ENCODE measurements around the gene SLC22A15. TPM values are rescaled to one million over a fixed set of nuclear protein-coding genes. Genes with fewer than 3 reads are reported as not detected.

Gene SLC22A15
- total and polyA plus RNA-seq, 2 donors: 0.52 to 1.8 TPM

DNA sequence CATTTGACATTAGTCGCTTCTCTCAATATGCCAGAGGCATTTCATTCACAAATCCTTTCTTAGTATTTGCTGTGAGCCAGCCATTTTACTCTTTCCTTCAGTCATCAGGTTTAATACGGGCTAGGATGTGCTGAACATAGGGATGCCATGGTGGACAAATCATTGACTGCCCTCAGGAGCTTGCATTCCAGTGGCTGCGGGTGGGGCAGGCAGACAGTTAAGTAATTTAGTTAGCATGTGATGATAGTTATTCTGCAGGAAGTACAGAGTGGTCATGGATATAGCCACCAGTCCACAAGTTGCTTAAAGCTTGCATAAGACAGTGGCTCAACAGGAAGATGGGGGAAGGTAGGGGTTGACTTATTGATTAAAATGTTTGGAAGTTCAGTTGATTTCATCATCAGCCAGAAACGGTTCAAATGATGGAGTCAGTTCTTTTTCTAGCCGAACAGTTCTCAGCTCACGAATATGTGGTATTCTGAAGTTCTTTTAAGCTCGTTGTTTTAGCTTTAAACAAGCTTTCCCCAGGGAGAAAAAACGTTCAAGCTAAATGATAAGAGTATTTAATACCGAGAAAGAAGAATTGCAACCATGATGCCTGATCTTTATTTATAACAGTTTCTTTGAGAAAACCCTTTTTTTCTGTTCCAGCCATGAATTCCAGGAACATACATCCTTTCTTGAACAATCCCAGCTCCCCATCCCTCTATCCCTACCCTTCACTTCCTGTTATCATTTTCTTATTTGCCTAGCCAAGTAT is 1.4 kb downstream of the SLC22A15 start:
- Histone ChIP-seq H3K4me3 (ENCODE audit: low read length in 2 of 2) (no peak overlapping the region), H3K4me1 (ENCODE audit: control insufficient read depth in 2 of 2, insufficient read depth in 2 of 2, low read length in 2 of 2) (no peaks in the 10 kb centered on the region), H3K27ac (ENCODE audit: low read depth in 1 of 2, low read length in 1 of 2) (no peak overlapping the region), H3K36me3 (ENCODE audit: control insufficient read depth in 2 of 2, insufficient read depth in 2 of 2, low read length in 1 of 2) (no peaks in the 10 kb centered on the region), H3K27me3 (ENCODE audit: control insufficient read depth in 2 of 2, insufficient read depth in 1 of 2, low read length in 1 of 2) (peaks cover 28 to 33% of the 10 kb centered on the region in 2 donors), H3K9me3 (ENCODE audit: control insufficient read depth in 2 of 2, insufficient read depth in 1 of 2, low read length in 1 of 2) (peaks cover 0 to 2% of the 10 kb centered on the region in 2 donors)
- DNase-seq (ENCODE audit: low read depth in 6 of 9, low spot score in 9 of 9): no peak
- WGBS: 89% methylated on average over 9 of the region's 9 CpGs

DNA sequence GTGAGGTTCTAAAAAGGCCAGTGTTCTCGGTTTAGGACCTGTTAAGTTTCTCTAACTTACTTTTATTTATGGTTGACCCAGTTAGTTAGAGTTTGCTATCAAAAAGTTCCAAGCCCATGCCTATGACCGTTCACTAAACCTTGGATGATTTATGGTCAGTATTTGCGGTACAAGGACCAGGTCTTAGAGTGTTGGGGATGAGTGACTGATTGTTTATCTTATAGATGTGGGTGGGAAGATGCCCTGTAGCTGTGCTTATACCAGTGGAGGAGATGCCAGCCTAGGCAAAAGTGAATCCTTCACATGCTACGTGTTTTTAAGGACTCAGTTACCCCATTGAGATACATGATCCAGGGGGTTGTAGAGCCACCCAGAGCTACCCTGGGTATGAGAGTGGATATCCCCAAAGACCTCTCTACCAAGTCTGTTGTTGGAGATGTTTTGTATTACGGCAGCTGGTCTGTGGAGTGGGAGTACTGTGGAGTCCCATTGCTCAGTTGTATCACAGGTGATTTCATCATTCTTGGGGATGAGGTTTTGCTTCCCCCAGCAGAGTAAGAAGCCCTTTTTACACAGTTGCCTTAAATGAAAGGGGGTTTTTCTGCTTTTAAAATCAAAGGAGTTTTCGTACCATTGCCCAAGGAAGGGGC is 2.1 kb downstream of the SLC22A15 start:
- H3K27me3 ChIP-seq (ENCODE audit: control insufficient read depth in 2 of 2, insufficient read depth in 1 of 2, low read length in 1 of 2): peaks cover 28 to 33% of the 10 kb centered on the region in 2 donors
- H3K4me3 ChIP-seq (ENCODE audit: low read length in 2 of 2): no peak overlapping the region
- H3K9me3 ChIP-seq (ENCODE audit: control insufficient read depth in 2 of 2, insufficient read depth in 1 of 2, low read length in 1 of 2): peaks cover 0 to 2% of the 10 kb centered on the region in 2 donors
- DNase-seq (ENCODE audit: low read depth in 6 of 9, low spot score in 9 of 9): no peak
- no peaks in the 10 kb centered on the region for H3K36me3 ChIP-seq (ENCODE audit: control insufficient read depth in 2 of 2, insufficient read depth in 2 of 2, low read length in 1 of 2)
- no peaks in the 10 kb centered on the region for H3K4me1 ChIP-seq (ENCODE audit: control insufficient read depth in 2 of 2, insufficient read depth in 2 of 2, low read length in 2 of 2)
- no peak overlapping the region for H3K27ac ChIP-seq (ENCODE audit: low read depth in 1 of 2, low read length in 1 of 2)
- WGBS: 89% methylated on average over 6 of the region's 6 CpGs

DNA sequence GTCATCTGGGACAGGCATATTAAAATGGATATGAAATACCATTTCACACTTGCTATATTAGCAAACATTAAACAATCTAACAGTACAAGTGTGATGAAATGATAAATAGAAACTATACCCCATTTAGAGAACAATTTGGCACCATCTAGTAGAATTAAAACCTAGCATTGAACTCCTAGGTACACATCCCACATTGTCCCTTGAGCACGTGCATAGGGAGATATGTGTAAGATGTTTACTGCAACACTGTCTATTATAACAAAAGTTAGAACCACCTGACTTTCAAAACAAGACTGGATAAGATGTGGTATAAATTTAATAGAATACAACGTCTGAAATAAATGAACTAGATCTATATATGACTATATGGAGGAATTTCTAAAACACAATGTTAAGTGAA is 3.8 kb downstream of the SLC22A15 start:
- WGBS: 92% methylated on average over 2 of the region's 2 CpGs
- Histone ChIP-seq H3K27ac (ENCODE audit: low read depth in 1 of 2, low read length in 1 of 2) (no peak overlapping the region), H3K4me1 (ENCODE audit: control insufficient read depth in 2 of 2, insufficient read depth in 2 of 2, low read length in 2 of 2) (no peaks in the 10 kb centered on the region), H3K4me3 (ENCODE audit: low read length in 2 of 2) (no peak overlapping the region), H3K36me3 (ENCODE audit: control insufficient read depth in 2 of 2, insufficient read depth in 2 of 2, low read length in 1 of 2) (no peaks in the 10 kb centered on the region), H3K9me3 (ENCODE audit: control insufficient read depth in 2 of 2, insufficient read depth in 1 of 2, low read length in 1 of 2) (peaks cover 0 to 2% of the 10 kb centered on the region in 2 donors), H3K27me3 (ENCODE audit: control insufficient read depth in 2 of 2, insufficient read depth in 1 of 2, low read length in 1 of 2) (peaks cover 28 to 33% of the 10 kb centered on the region in 2 donors)
- no peak for DNase-seq (ENCODE audit: low read depth in 6 of 9, low spot score in 9 of 9)

DNA sequence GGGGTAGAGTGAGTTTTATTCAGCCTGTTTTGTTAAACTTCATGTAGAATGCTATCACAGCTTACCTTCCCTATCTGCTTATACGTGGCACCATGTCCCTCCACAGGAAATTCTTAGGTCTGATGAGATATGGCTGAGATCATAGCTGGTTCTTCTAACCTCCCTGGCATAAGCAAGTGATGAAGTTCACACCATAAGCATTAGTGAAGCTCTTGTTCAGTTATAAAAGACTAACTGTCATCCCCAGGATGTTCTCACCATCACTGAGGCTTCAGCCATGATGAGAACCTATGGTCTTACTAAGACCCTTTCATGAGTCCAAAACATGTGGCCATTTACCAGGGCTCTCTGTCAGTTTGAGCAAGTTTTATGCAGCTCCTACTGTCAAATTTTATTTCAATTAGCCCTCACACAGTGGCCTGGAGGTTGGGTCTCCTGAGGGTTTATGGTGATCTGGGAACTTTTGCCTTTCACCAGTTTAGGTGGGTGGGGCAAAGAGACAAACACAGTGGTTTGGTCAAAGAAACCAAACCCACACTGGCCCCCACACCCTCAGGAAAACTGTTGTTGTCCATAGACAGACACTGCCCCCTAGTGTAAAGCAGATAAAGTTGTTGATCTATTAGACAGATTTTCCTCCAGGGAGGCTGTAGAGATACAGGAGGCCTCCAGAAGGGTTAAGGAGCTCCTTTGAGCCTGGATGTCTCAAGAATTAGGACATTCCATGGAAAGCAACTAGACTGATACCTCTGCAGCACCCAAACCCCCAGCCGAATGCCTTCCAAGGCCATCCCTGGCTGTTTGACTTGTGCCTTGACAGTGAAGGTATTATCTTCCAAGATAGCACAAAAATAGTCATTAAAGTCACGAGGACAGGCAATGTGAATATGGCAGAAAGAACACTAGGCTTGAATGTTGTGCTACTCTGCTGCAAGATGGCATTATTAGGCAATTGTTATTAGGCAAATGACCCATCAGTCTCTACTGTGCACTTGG is 5.0 kb downstream of the SLC22A15 start:
- Histone ChIP-seq H3K36me3 (ENCODE audit: control insufficient read depth in 2 of 2, insufficient read depth in 2 of 2, low read length in 1 of 2) (no peaks in the 10 kb centered on the region), H3K27me3 (ENCODE audit: control insufficient read depth in 2 of 2, insufficient read depth in 1 of 2, low read length in 1 of 2) (peaks cover 19 to 23% of the 10 kb centered on the region in 2 donors), H3K27ac (ENCODE audit: low read depth in 1 of 2, low read length in 1 of 2) (no peak overlapping the region), H3K4me1 (ENCODE audit: control insufficient read depth in 2 of 2, insufficient read depth in 2 of 2, low read length in 2 of 2) (no peaks in the 10 kb centered on the region), H3K9me3 (ENCODE audit: control insufficient read depth in 2 of 2, insufficient read depth in 1 of 2, low read length in 1 of 2) (no peaks in the 10 kb centered on the region), H3K4me3 (ENCODE audit: low read length in 2 of 2) (no peak overlapping the region)
- peak in 3 of 9 donors; percentile 14 to 38 (median 15) for DNase-seq (ENCODE audit: low read depth in 6 of 9, low spot score in 9 of 9)
- 74% methylated on average over 3 of the region's 3 CpGs for WGBS

DNA sequence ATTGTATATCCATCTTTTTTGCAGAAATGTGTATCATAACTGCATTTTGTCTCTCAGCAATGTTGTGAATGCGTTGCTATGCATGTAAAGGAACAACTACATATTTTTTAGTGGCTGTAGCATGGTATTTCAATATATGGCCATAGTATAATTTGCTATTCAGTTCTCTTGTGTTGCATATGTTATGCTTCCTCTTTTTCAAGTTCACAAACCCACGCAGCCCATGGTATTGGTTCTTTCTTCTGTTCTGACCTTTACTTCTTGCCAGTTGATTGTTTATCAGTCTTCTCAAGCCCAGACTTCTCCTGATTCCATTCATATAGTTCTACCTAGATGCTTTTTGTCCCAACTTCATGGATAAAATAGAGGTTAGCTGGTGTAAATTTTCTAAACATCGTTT is 6.1 kb downstream of the SLC22A15 start:
- H3K9me3 ChIP-seq (ENCODE audit: control insufficient read depth in 2 of 2, insufficient read depth in 1 of 2, low read length in 1 of 2): no peaks in the 10 kb centered on the region
- no peaks in the 10 kb centered on the region for H3K4me1 ChIP-seq (ENCODE audit: control insufficient read depth in 2 of 2, insufficient read depth in 2 of 2, low read length in 2 of 2)
- WGBS: 54% methylated on average over 3 of the region's 3 CpGs
- no peak for DNase-seq (ENCODE audit: low read depth in 6 of 9, low spot score in 9 of 9)
- H3K27me3 ChIP-seq (ENCODE audit: control insufficient read depth in 2 of 2, insufficient read depth in 1 of 2, low read length in 1 of 2): peaks cover 8 to 13% of the 10 kb centered on the region in 2 donors
- H3K27ac ChIP-seq (ENCODE audit: low read depth in 1 of 2, low read length in 1 of 2): no peak overlapping the region
- no peaks in the 10 kb centered on the region for H3K36me3 ChIP-seq (ENCODE audit: control insufficient read depth in 2 of 2, insufficient read depth in 2 of 2, low read length in 1 of 2)
- no peak overlapping the region for H3K4me3 ChIP-seq (ENCODE audit: low read length in 2 of 2)

DNA sequence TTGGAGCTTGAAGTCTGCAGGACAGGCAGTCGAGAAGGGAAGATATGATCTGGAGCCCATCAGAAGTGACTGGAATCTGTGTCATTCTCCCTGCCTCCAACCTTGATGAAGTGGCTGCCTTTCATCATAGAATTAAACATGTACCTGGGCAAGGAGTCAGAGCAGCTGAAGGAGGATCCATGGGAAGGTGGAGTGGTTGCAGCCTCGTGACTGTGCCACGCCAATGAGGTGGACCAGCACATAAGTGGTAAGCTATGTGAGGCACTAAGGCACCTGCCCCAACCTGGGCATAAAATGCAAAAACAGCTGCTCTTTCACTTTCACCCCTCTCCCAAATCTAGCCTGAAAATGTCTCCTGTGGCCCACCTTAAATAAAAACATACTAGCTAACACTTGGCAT is 7.3 kb downstream of the SLC22A15 start:
- peaks cover 3 to 4% of the 10 kb centered on the region in 2 donors for H3K27me3 ChIP-seq (ENCODE audit: control insufficient read depth in 2 of 2, insufficient read depth in 1 of 2, low read length in 1 of 2)
- H3K9me3 ChIP-seq (ENCODE audit: control insufficient read depth in 2 of 2, insufficient read depth in 1 of 2, low read length in 1 of 2): no peaks in the 10 kb centered on the region
- no peaks in the 10 kb centered on the region for H3K36me3 ChIP-seq (ENCODE audit: control insufficient read depth in 2 of 2, insufficient read depth in 2 of 2, low read length in 1 of 2)
- no peaks in the 10 kb centered on the region for H3K4me1 ChIP-seq (ENCODE audit: control insufficient read depth in 2 of 2, insufficient read depth in 2 of 2, low read length in 2 of 2)
- H3K27ac ChIP-seq (ENCODE audit: low read depth in 1 of 2, low read length in 1 of 2): no peak overlapping the region
- 96% methylated on average over 3 of the region's 3 CpGs for WGBS
- H3K4me3 ChIP-seq (ENCODE audit: low read length in 2 of 2): no peak overlapping the region
- no peak for DNase-seq (ENCODE audit: low read depth in 6 of 9, low spot score in 9 of 9)

DNA sequence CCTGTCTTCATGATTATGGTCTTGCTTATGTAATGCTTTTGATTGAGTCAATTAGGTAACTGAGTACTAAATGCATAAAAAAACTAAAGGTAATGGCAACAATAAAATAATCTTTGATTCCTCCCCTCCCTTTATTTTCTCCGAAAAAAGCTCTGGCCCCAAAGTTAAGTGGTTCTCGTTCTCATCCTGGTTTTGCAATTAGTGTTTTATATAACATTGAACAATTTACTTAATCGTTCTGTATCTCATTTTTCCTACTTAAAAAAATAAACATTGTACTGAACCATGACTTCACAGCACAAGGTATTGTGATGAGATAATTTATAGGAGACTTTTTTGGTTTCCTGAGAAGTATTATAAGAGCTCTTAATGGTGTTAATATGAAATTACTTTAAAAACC is 11.3 kb downstream of the SLC22A15 start:
- no peak for DNase-seq (ENCODE audit: low read depth in 6 of 9, low spot score in 9 of 9)
- Histone ChIP-seq H3K4me3 (ENCODE audit: low read length in 2 of 2) (no peak overlapping the region), H3K27ac (ENCODE audit: low read depth in 1 of 2, low read length in 1 of 2) (no peak overlapping the region), H3K36me3 (ENCODE audit: control insufficient read depth in 2 of 2, insufficient read depth in 2 of 2, low read length in 1 of 2) (no peaks in the 10 kb centered on the region), H3K4me1 (ENCODE audit: control insufficient read depth in 2 of 2, insufficient read depth in 2 of 2, low read length in 2 of 2) (no peaks in the 10 kb centered on the region), H3K27me3 (ENCODE audit: control insufficient read depth in 2 of 2, insufficient read depth in 1 of 2, low read length in 1 of 2) (no peaks in the 10 kb centered on the region), H3K9me3 (ENCODE audit: control insufficient read depth in 2 of 2, insufficient read depth in 1 of 2, low read length in 1 of 2) (no peaks in the 10 kb centered on the region)
- WGBS: 92% methylated on average over 3 of the region's 3 CpGs

DNA sequence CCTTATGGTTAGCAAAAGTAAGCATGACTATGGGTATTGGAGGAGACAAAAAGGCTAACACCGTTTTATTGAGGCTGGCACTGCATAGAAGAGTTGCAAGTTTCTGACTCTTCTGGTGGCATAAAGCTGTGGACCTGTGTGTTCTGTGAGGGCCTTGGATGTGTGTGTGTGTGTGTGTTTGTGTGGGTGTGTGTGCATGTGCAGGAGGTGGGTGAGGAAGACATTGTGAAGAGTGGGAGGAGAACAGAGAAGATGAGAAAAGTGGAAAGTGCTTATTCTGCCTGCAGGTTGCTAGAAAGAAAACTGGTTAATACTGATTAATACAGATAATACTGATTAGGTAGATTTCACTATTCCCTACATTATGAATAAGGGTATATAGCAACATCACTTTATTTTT is 12.6 kb downstream of the SLC22A15 start:
- DNase-seq (ENCODE audit: low read depth in 6 of 9, low spot score in 9 of 9): no peak
- no peaks in the 10 kb centered on the region for H3K9me3 ChIP-seq (ENCODE audit: control insufficient read depth in 2 of 2, insufficient read depth in 1 of 2, low read length in 1 of 2)
- H3K4me3 ChIP-seq (ENCODE audit: low read length in 2 of 2): no peak overlapping the region
- no peak overlapping the region for H3K27ac ChIP-seq (ENCODE audit: low read depth in 1 of 2, low read length in 1 of 2)
- no peaks in the 10 kb centered on the region for H3K4me1 ChIP-seq (ENCODE audit: control insufficient read depth in 2 of 2, insufficient read depth in 2 of 2, low read length in 2 of 2)
- no peaks in the 10 kb centered on the region for H3K36me3 ChIP-seq (ENCODE audit: control insufficient read depth in 2 of 2, insufficient read depth in 2 of 2, low read length in 1 of 2)
- H3K27me3 ChIP-seq (ENCODE audit: control insufficient read depth in 2 of 2, insufficient read depth in 1 of 2, low read length in 1 of 2): no peaks in the 10 kb centered on the region
- WGBS: 93% methylated on average over 1 of the region's 1 CpG
